OCI-LY3 (cell line): ENCODE measurements around the gene ENTPD7.

Experiments used
- H2AFZ ChIP-seq: fragments of 200-600, 300-600 bp; shearing (Covaris generic); 2 replicates; pipeline ENCODE4 v1.6.0; 2014; ENCODE audit warnings: antibody characterized with exemption, low read depth, low read length
- H3K27ac ChIP-seq: fragments of 200-600, 300-600 bp; sonication (generic); 2 replicates; pipeline ENCODE4 v1.5.1; 2014; ENCODE audit warnings: mild to moderate bottlenecking, low read length, moderate library complexity, mixed read lengths
- H3K27me3 ChIP-seq: fragments of 200-600, 300-600 bp; sonication (generic); 2 replicates; pipeline ENCODE4 v1.6.1; 2014; ENCODE audit warnings: low read depth, low read length, mixed read lengths
- H3K36me3 ChIP-seq: fragments of 200-600, 300-600 bp; sonication (generic); replicated peaks from 2 replicates; pipeline ENCODE3; 2014; ENCODE audit warnings: low read depth, low read length, mixed read lengths
- H3K4me1 ChIP-seq: fragments of 300-600, 200-600 bp; sonication (generic); 2 replicates; pipeline ENCODE4 v1.6.1; 2014; ENCODE audit warnings: low read length, mixed read lengths
- H3K4me2 ChIP-seq: fragments of 200-600, 300-600 bp; sonication (generic); 2 replicates; pipeline ENCODE4 v1.6.1; 2014; ENCODE audit warnings: low read length, mixed read lengths
- H3K4me3 ChIP-seq: fragments of 300-600, 200-600 bp; sonication (generic); 2 replicates; pipeline ENCODE4 v1.5.1; 2014; ENCODE audit warnings: antibody characterized with exemption, mild to moderate bottlenecking, low read length, moderate library complexity
- H3K79me2 ChIP-seq: fragments of 300-600, 200-600 bp; shearing (Covaris generic); 2 replicates; pipeline ENCODE4 v1.6.1; 2014; ENCODE audit warnings: mild to moderate bottlenecking, low read length, mixed read lengths
- H3K9ac ChIP-seq: fragments of 300-600, 200-600 bp; shearing (Covaris generic); 2 replicates; pipeline ENCODE4 v1.6.0; 2014; ENCODE audit warnings: mild to moderate bottlenecking, low read length, moderate library complexity
- H3K9me3 ChIP-seq: fragments of 200-600, 300-600 bp; shearing (Covaris generic); 2 replicates; pipeline ENCODE4 v1.6.1; 2014; ENCODE audit warnings: low read length, mixed read lengths; ENCODE audit not compliant: insufficient read depth
- H4K20me1 ChIP-seq: fragments of 200-600, 300-600 bp; sonication (generic); 2 replicates; pipeline ENCODE4 v1.6.1; 2016; ENCODE audit warnings: low read length, mixed read lengths; ENCODE audit not compliant: insufficient read depth
- EZH2phosphoT487 ChIP-seq: fragments of 200-600 bp; shearing (Covaris generic); IDR thresholded peaks from 2 replicates; pipeline ENCODE4 v1.6.1; 2018; ENCODE audit warnings: antibody characterized with exemption, mixed run types, low read depth
- TF ChIP-seq, protein P1 (sequence below): fragments of 200-600, 300-600 bp; sonication (generic); IDR thresholded peaks from 2 replicates; pipeline ENCODE4 v1.5.1; 2014; ENCODE audit warnings: antibody characterized with exemption, low read length, low read depth

Gene ENTPD7

GRCh38 chr10:99661377-99661763 lies 2.1 kb downstream of the ENTPD7 start:
- Histone ChIP-seq H3K27ac (no peak overlapping the region), H3K4me2 (no peak overlapping the region), H4K20me1 (no peaks in the 10 kb centered on the region), H3K9me3 (no peaks in the 10 kb centered on the region), H3K9ac (no peak overlapping the region), H3K4me1 (peaks cover 4% of the 10 kb centered on the region), H3K4me3 (no peak overlapping the region), H3K27me3 (peaks cover 12% of the 10 kb centered on the region; the same call in 1 of the 2 replicates), H2AFZ (no peak overlapping the region), H3K79me2 (no peaks in the 10 kb centered on the region), H3K36me3 (no peaks in the 10 kb centered on the region)
- TF ChIP-seq EZH2phosphoT487: no peak
- TF ChIP-seq, protein P1, sequence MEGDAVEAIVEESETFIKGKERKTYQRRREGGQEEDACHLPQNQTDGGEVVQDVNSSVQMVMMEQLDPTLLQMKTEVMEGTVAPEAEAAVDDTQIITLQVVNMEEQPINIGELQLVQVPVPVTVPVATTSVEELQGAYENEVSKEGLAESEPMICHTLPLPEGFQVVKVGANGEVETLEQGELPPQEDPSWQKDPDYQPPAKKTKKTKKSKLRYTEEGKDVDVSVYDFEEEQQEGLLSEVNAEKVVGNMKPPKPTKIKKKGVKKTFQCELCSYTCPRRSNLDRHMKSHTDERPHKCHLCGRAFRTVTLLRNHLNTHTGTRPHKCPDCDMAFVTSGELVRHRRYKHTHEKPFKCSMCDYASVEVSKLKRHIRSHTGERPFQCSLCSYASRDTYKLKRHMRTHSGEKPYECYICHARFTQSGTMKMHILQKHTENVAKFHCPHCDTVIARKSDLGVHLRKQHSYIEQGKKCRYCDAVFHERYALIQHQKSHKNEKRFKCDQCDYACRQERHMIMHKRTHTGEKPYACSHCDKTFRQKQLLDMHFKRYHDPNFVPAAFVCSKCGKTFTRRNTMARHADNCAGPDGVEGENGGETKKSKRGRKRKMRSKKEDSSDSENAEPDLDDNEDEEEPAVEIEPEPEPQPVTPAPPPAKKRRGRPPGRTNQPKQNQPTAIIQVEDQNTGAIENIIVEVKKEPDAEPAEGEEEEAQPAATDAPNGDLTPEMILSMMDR: no peak

DNA sequence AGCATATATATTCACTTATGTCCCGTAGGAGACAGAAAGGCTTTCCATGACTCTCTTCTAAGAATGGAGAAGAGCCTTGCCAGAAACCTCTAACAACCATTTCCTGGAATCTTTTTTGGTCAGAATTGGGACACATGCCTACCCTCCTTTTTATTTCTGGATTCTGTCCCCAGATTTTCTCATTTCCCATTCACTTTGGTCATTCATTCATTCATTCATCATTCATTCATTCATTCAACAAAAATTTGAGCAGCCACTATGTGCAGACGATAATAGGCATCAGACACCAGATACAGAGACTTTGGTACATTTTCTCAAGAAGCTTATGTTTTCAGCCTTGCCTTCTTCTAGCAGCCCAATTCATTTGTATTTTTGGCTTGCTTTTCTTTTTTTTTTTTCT lies 6.0 kb downstream of the ENTPD7 start:
- no peak overlapping the region for H3K4me2 ChIP-seq
- no peaks in the 10 kb centered on the region for H3K79me2 ChIP-seq
- no peak for TF ChIP-seq EZH2phosphoT487
- TF ChIP-seq, protein P1: no peak
- H3K36me3 ChIP-seq: no peaks in the 10 kb centered on the region
- H3K9me3 ChIP-seq: no peaks in the 10 kb centered on the region
- no peak overlapping the region for H3K27ac ChIP-seq
- H3K27me3 ChIP-seq: no peaks in the 10 kb centered on the region
- no peaks in the 10 kb centered on the region for H4K20me1 ChIP-seq
- H3K4me1 ChIP-seq: no peaks in the 10 kb centered on the region
- H3K9ac ChIP-seq: no peak overlapping the region
- H2AFZ ChIP-seq: no peak overlapping the region
- H3K4me3 ChIP-seq: no peak overlapping the region

DNA sequence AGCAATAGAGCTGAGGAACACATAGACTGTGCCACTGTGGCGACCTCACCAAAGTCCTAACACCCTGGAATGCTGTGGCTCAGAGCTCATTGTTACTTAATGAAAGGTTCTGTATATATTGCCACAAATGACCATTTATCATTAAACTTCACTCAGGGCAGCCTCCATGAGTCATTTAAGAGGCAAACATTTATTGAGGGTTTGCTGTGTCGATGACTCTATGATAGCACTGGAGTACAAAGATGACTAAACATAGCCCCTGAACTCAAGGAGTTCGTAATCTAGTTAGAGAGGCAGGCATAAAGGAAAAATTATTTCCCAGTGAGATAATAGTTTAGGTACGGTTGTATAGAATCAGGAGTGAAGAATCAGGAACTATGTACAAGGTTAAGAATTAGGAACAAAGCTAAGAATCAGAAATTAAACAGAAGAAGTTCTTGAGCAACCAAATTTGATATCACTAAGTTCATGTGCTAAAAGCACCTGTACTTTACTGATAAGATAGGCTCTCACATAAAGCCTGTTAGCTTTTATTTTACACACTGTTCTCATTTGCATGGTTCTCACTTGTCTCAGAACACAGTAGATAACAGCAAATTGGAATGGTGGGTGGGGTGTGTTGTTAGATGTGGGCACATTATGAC lies 7.9 kb downstream of the ENTPD7 start:
- Histone ChIP-seq H4K20me1 (no peaks in the 10 kb centered on the region), H3K4me2 (no peak overlapping the region), H3K79me2 (no peaks in the 10 kb centered on the region), H3K9me3 (no peaks in the 10 kb centered on the region), H3K27ac (no peak overlapping the region), H3K4me1 (no peaks in the 10 kb centered on the region), H3K36me3 (no peaks in the 10 kb centered on the region), H3K9ac (no peak overlapping the region), H3K27me3 (no peaks in the 10 kb centered on the region), H3K4me3 (no peak overlapping the region), H2AFZ (no peak overlapping the region)
- TF ChIP-seq, protein P1: no peak
- TF ChIP-seq EZH2phosphoT487: no peak

GRCh38 chr10:99671386-99671785 lies 12.1 kb downstream of the ENTPD7 start:
- no peak overlapping the region for H3K4me2 ChIP-seq
- no peaks in the 10 kb centered on the region for H4K20me1 ChIP-seq
- no peaks in the 10 kb centered on the region for H3K9me3 ChIP-seq
- no peaks in the 10 kb centered on the region for H3K36me3 ChIP-seq
- H3K4me3 ChIP-seq: no peak overlapping the region
- H2AFZ ChIP-seq: no peak overlapping the region
- H3K9ac ChIP-seq: no peak overlapping the region
- no peaks in the 10 kb centered on the region for H3K79me2 ChIP-seq
- H3K27me3 ChIP-seq: no peaks in the 10 kb centered on the region
- peaks cover 9% of the 10 kb centered on the region for H3K4me1 ChIP-seq
- no peak for TF ChIP-seq EZH2phosphoT487
- TF ChIP-seq, protein P1: no peak
- H3K27ac ChIP-seq: no peak overlapping the region
